Measurements from ENCODE around the gene ELOVL5. TPM values are rescaled to one million over a fixed set of nuclear protein-coding genes. Genes with fewer than 3 reads are reported as not detected.

The ELOVL5 gene
- total RNA-seq, 1 experiment from 2014 or later: 112 TPM

DNA sequence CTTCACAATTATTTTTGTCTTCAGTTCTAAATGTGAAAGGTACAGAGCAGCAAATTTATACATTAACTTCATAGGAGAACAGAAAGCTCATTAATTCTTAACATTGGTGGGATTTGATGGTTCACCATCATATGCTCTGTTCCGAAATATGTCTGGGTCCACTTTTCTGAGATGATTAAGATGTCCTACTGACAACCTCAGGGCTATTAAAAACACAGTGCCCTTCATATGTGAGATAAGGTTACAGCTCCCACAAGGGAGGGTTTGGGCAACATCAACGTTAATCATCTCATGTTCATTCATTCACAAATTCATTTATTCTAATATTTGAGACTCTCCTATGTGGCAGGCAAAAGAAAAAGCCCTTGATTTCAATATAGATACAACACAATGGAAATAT, 91.2 kb downstream of the ELOVL5 start:
- no peak overlapping the region for H3K27ac ChIP-seq
- peaks cover 36% of the 10 kb centered on the region for H3K36me3 ChIP-seq
- no peak for DNase-seq (ENCODE audit: low read depth in 1 of 2, low spot score in 2 of 2)
- H3K9me3 ChIP-seq (replicated peaks): no peaks in the 10 kb centered on the region; the same call in 1 of the 2 replicates
- no peaks in the 10 kb centered on the region for H3K4me1 ChIP-seq (replicated peaks)
- no peaks in the 10 kb centered on the region for H3K27me3 ChIP-seq (replicated peaks)
- no peak overlapping the region for H3K4me3 ChIP-seq

DNA sequence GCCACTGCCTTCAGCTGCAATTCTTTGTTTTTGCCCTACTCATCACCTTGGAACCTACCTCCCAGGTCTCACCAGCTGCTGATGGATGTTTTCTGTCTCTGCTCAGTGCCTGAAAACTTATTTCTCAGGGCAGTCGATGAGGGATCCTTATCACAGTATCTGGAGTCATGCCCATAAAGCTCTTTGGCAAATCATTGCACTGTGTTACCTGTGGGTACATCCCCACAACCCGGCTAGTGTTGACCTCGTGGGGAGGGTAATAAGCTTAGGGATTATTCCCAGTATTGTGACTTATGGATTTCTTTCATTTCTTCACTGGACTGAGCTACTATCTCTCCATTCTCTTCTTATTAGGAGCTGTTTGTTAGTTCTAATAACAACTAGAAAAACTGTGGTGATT, 91.7 kb downstream of the ELOVL5 start:
- Histone ChIP-seq H3K9me3 (replicated peaks) (no peaks in the 10 kb centered on the region; the same call in 1 of the 2 replicates), H3K36me3 (peaks cover 31% of the 10 kb centered on the region), H3K27me3 (replicated peaks) (no peaks in the 10 kb centered on the region), H3K27ac (no peak overlapping the region), H3K4me3 (no peak overlapping the region), H3K4me1 (replicated peaks) (no peaks in the 10 kb centered on the region)
- DNase-seq (ENCODE audit: low read depth in 1 of 2, low spot score in 2 of 2): no peak

DNA sequence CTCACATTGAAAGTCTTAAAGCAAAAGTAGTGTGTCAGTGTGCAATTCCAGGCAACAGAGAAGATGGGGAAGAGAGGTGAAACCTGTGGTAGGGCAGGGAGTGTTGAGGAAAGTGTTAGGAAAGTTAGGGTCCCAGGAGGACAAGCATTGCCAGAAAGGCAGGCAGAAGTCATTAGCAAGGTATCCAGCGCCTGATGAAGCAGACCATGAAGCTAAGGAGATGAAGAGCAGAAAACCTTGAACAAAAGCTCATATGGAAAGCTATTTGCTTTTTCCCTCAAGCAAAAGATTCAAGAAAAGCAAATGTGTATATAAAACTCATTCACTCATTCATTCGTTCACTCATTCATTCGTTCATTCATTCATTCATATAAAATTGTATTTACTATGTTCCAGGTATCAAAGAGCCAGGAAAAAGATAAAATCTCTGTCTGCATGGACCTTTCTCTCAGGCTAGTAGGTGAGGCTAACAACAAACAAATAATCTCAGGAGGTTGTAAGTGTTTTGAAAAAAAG, 96.5 kb downstream of the ELOVL5 start:
- DNase-seq (ENCODE audit: low read depth in 1 of 2, low spot score in 2 of 2): no peak
- no peak overlapping the region for H3K4me3 ChIP-seq
- no peaks in the 10 kb centered on the region for H3K36me3 ChIP-seq
- H3K27ac ChIP-seq: no peak overlapping the region
- no peaks in the 10 kb centered on the region; the same call in 1 of the 2 replicates for H3K9me3 ChIP-seq (replicated peaks)
- peaks cover 10% of the 10 kb centered on the region for H3K4me1 ChIP-seq (replicated peaks)
- no peaks in the 10 kb centered on the region for H3K27me3 ChIP-seq (replicated peaks)

DNA sequence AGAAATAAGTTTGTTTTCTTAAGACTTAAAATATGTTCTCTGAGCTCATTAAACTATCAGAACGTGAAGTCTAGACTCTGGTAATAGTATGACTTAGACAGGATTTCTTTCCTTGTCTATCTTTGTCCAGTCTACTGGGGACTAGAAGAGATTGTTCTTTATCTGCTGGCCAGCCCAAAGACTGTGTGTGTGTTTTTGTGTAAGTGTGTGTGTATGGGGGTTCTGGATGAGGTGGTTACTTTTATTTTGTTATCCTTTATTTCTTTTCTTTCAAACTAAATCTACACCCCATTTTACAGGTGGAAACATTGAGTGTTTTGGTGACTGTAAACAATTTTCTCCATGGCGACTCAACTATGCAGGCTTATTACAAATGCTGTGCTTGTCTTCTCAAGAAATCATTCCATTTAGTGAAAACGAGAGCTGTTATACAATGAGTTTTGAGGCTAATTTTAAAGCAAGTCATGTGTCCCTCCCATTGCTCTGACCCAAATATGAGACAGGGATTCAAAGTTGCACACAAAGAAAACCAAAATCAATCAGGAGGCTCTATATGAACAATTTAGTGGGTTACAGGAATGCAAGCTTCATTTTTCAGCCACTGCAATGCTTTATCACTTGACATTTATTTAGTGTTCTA, 97.6 kb downstream of the ELOVL5 start:
- Histone ChIP-seq H3K27ac (no peak overlapping the region), H3K27me3 (replicated peaks) (no peaks in the 10 kb centered on the region), H3K36me3 (no peaks in the 10 kb centered on the region), H3K9me3 (replicated peaks) (no peaks in the 10 kb centered on the region), H3K4me1 (replicated peaks) (peaks cover 10% of the 10 kb centered on the region), H3K4me3 (no peak overlapping the region)
- DNase-seq (ENCODE audit: low read depth in 1 of 2, low spot score in 2 of 2): no peak

DNA sequence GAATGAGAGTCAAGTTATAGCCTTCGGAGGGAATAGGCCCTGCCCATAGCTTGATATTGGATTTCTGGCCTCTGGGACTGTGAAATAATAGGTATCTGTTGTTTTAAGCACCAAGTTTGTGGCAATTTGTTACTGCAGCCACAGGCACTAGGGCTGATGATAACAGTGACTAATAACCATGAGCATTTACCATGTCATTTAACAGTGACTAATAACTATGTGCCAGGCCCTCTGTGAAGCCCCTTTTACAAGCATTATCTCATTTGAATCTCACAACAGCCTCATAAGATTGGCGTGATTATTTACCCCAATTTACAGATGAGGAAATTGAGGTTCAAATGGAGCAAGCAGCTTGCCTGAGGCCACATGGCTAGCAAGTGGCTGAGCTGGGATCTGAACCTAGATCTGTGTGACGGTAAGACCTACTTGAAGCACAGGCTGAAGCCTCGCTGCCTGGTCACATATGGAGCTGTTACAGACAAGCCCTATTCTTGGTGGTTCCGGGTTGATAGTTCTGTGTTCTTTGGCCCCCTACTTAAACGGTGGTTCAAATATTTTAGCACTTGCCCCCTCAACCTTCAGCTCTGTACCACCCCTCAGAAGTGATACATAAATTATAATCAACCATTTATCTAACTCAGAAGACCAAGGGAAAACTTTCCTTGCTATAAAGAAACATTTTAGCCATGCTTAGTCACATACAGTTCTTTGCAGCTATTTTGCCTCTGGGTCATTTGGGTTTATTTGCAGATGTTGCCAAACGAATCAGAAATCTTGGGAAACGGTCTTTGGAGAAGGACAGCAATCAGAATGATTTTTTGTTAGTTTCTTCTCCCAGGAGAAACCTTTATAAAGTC, 98.3 kb downstream of the ELOVL5 start:
- Histone ChIP-seq H3K27me3 (replicated peaks) (no peaks in the 10 kb centered on the region), H3K9me3 (replicated peaks) (no peaks in the 10 kb centered on the region), H3K36me3 (no peaks in the 10 kb centered on the region), H3K4me1 (replicated peaks) (peaks cover 10% of the 10 kb centered on the region), H3K27ac (no peak overlapping the region), H3K4me3 (no peak overlapping the region)
- DNase-seq (ENCODE audit: low read depth in 1 of 2, low spot score in 2 of 2): no peak

DNA sequence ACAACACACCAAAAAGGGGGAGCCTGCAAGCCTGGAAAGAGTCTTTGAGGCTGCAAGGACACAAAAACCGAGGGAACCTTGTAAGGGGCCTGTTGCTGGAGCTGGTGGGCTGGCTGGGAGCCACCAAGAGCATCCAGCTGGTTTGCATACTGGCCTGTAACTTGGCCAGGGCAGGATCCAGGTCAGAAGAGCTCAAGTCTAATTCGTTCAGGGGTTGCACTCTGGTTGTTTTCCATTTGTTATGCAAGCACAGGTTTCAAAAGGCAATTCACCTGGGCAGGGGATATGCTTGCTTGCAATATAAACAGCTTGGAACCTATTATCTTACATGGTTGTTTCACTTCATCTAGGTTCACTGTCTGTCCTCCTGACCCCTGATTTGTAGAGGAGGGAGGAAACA, 101.8 kb downstream of the ELOVL5 start:
- H3K27ac ChIP-seq: no peak overlapping the region
- H3K27me3 ChIP-seq (replicated peaks): no peaks in the 10 kb centered on the region
- H3K9me3 ChIP-seq (replicated peaks): no peaks in the 10 kb centered on the region
- no peak overlapping the region for H3K4me3 ChIP-seq
- no peaks in the 10 kb centered on the region for H3K36me3 ChIP-seq
- peaks cover 10% of the 10 kb centered on the region for H3K4me1 ChIP-seq (replicated peaks)
- DNase-seq (ENCODE audit: low read depth in 1 of 2, low spot score in 2 of 2): no peak

DNA sequence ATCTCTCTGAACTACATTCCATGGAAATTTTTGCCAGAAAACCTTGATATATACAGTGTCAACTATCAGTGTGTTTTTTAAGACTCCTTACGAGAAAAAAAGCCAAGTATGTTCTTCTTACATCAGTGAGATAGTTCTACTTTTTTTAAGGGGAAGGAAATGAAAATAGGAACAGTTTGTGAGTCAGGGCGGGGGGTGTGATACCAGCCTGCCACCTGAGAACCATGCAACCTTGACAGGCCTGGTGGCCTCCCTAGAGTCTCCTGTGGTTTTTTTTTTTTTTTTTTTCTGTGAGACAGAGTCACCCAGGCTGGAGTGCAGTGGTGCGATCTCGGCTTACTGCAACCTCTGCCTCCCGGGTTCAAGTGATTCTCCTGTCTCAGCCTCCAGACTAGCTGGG, 103.8 kb downstream of the ELOVL5 start:
- no peak overlapping the region for H3K4me3 ChIP-seq
- H3K27me3 ChIP-seq (replicated peaks): no peaks in the 10 kb centered on the region
- no peaks in the 10 kb centered on the region for H3K36me3 ChIP-seq
- peaks cover 2% of the 10 kb centered on the region for H3K4me1 ChIP-seq (replicated peaks)
- H3K9me3 ChIP-seq (replicated peaks): no peaks in the 10 kb centered on the region
- H3K27ac ChIP-seq: no peak overlapping the region
- DNase-seq (ENCODE audit: low read depth in 1 of 2, low spot score in 2 of 2): no peak

DNA sequence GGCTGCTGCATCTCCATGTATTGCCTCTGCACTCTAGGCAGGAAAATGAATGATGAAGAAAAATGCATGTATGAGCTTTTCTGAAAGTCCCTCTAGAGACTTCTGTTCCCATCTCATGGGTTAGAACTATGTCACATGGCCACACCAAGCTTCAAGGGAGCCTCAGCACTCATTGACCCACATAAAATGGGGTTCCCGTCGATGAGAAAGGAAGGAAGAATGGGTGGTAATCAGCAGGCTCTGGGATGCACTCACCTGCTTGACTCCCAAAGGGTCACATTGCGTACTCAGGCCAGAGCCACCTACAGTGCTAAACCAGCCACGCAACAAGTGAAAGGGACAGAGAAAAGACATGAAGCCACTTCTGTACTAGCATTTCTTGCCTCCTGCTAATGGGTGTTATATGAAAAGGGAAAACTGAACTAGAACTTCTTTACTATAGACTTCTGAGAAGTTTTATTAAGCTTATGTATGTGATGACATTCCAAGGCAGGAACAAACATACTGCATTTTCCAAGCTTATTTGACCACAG, 104.3 kb downstream of the ELOVL5 start:
- H3K4me3 ChIP-seq: no peak overlapping the region
- H3K36me3 ChIP-seq: no peaks in the 10 kb centered on the region

DNA sequence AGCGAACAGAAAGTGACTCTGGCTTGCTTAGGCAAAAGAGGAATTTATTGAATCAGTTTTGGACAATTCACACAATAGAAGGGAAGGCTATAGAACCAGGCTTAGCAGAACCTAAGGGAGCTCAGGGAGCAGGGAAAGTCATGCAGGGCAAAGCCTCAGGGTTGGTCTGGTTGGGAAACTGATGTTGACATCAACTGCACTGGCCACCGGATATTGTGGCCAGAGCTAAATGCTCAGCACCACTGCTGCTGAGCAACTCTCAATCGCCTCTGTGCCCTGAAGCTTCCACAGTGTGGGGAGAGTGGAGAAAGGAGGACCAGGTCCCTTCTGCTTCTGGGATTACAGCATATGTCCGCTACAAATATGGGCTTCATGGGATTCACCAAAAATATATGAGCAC, 106.8 kb downstream of the ELOVL5 start:
- H3K27me3 ChIP-seq (replicated peaks): no peaks in the 10 kb centered on the region

More for the DNA sequence above, 104.3 kb downstream of the ELOVL5 start:
- H3K4me1 ChIP-seq (replicated peaks): no peaks in the 10 kb centered on the region
- no peak for DNase-seq (ENCODE audit: low read depth in 1 of 2, low spot score in 2 of 2)
- H3K9me3 ChIP-seq (replicated peaks): no peaks in the 10 kb centered on the region
- H3K27ac ChIP-seq: no peak overlapping the region
- no peaks in the 10 kb centered on the region for H3K27me3 ChIP-seq (replicated peaks)

DNA sequence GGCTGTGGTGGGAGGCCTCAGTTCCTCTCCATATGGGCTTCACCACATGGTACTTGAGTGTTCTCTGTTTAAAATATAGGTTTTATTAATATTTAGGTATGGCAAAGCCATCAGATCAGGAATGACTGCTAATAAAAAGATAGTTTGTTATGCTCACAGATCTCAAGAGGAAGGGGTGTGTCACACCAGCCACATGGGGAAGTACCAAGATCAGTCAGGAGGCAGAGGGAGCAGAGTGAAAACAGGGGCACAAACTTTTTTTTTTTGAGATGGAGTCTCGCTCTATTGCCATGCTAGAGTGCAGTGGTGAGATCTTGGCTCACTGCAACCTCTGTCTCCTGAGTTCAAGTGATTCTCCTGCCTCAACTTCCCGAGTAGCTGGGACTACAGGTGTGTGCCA, 108.0 kb downstream of the ELOVL5 start:
- Histone ChIP-seq H3K27me3 (replicated peaks) (no peaks in the 10 kb centered on the region), H3K9me3 (replicated peaks) (no peaks in the 10 kb centered on the region), H3K4me1 (replicated peaks) (no peaks in the 10 kb centered on the region), H3K27ac (no peak overlapping the region), H3K36me3 (no peaks in the 10 kb centered on the region), H3K4me3 (no peak overlapping the region)
- DNase-seq (ENCODE audit: low read depth in 1 of 2, low spot score in 2 of 2): no peak

More for the DNA sequence above, 106.8 kb downstream of the ELOVL5 start:
- DNase-seq (ENCODE audit: low read depth in 1 of 2, low spot score in 2 of 2): no peak
- H3K4me3 ChIP-seq: no peak overlapping the region
- H3K9me3 ChIP-seq (replicated peaks): no peaks in the 10 kb centered on the region
- no peaks in the 10 kb centered on the region for H3K4me1 ChIP-seq (replicated peaks)
- no peaks in the 10 kb centered on the region for H3K36me3 ChIP-seq
- no peak overlapping the region for H3K27ac ChIP-seq

DNA sequence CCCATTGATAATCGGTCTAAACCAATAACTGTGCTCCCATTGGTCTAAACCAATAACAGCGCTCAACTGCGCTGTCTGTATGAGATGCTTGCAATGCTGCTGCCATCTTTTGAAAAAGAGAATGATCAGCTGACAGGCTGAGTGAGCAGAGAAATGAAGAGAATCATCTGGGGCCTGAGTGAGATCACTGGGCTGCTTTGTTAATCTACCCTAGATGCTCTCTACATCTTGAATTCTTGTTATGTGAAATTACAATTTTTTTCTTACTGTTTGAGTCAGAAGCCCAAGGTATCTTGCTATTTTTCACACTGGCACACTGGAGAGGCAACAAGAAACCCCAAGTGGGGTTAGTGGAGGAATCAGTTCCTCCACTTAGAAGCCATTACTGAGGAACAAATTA, 108.6 kb downstream of the ELOVL5 start:
- H3K4me1 ChIP-seq (replicated peaks): no peaks in the 10 kb centered on the region
- no peaks in the 10 kb centered on the region for H3K36me3 ChIP-seq
- H3K27me3 ChIP-seq (replicated peaks): no peaks in the 10 kb centered on the region
- H3K27ac ChIP-seq: no peak overlapping the region
- no peak overlapping the region for H3K4me3 ChIP-seq
- no peaks in the 10 kb centered on the region for H3K9me3 ChIP-seq (replicated peaks)
- DNase-seq (ENCODE audit: low read depth in 1 of 2, low spot score in 2 of 2): no peak

DNA sequence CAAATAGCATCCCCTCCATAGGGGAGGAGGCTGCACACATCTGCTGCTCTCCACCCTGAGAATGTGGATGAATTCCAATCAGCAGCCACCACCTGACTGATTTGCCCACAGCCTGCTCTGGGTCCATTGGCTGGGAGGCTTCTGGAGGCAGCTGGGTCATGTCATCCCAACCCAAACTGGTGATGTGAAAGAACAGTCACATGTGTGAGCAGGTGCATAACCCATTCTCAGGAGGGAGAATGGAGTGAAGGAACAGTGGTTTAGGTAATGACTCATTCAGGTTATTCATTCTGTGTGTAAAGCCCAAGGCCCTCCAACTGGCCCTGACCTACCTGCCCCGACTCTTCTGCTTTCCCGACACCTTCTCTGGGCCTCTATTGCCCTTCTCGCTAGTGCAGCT, 109.2 kb downstream of the ELOVL5 start:
- H3K4me1 ChIP-seq (replicated peaks): no peaks in the 10 kb centered on the region
- no peak overlapping the region for H3K4me3 ChIP-seq
- H3K9me3 ChIP-seq (replicated peaks): no peaks in the 10 kb centered on the region
- H3K27ac ChIP-seq: no peak overlapping the region
- no peaks in the 10 kb centered on the region for H3K27me3 ChIP-seq (replicated peaks)
- no peaks in the 10 kb centered on the region for H3K36me3 ChIP-seq
- DNase-seq (ENCODE audit: low read depth in 1 of 2, low spot score in 2 of 2): no peak

DNA sequence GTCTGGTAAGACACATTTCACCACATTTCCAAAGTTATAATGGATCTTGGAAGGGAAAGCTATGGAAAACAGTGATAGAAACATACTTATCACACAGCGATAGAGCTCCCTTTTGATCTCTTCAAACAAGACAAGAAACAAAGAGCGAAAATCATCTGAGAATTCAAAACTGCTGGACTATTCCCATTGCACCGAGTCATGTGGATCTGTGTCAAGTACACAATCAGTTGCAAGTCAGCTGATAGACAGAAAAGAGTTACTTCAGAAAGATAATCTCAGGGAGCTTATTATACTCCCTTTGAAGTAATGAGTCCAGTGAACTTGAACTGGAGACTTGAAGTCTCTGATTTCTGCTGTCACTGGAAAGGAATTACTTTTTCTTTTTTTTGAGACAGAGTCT, 110.4 kb downstream of the ELOVL5 start:
- no peaks in the 10 kb centered on the region for H3K9me3 ChIP-seq (replicated peaks)
- no peaks in the 10 kb centered on the region for H3K36me3 ChIP-seq
- no peaks in the 10 kb centered on the region for H3K4me1 ChIP-seq (replicated peaks)
- H3K27me3 ChIP-seq (replicated peaks): no peaks in the 10 kb centered on the region
- H3K27ac ChIP-seq: no peak overlapping the region
- no peak overlapping the region for H3K4me3 ChIP-seq
- no peak for DNase-seq (ENCODE audit: low read depth in 1 of 2, low spot score in 2 of 2)

DNA sequence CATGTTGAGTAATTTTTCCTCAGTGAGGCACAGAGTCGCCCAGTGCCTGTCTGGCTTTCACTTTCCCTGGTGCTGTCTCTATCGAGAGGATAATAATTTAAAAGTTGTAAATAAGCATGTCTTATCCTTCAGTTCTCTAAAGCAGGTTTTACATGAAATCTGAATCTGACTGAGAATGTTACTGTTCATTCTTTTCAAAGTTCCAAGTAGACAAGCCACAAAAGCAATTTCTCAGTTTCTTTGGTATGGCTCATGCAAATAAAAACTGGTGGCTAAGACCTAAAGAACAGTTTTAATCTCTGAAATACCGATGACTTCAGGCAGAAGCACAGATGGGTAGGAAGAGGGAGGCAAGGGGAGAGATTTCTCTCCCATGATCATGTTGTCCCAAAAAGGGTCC, 112.5 kb downstream of the ELOVL5 start:
- no peaks in the 10 kb centered on the region for H3K9me3 ChIP-seq (replicated peaks)
- no peaks in the 10 kb centered on the region for H3K4me1 ChIP-seq (replicated peaks)
- H3K27me3 ChIP-seq (replicated peaks): no peaks in the 10 kb centered on the region
- H3K36me3 ChIP-seq: no peaks in the 10 kb centered on the region
- H3K4me3 ChIP-seq: no peak overlapping the region
- no peak overlapping the region for H3K27ac ChIP-seq
- DNase-seq (ENCODE audit: low read depth in 1 of 2, low spot score in 2 of 2): no peak
